K562 (cell line): ENCODE data around the gene TRIM10. TPM values are rescaled to one million over a fixed set of nuclear protein-coding genes. Genes with fewer than 3 reads are reported as not detected.

Source experiments
- GTF2F1 ChIP-seq: IDR thresholded peaks from 2 replicates; pipeline ENCODE4 v1.6.1; 2011; ENCODE audit warnings: low read depth, low read length, improper control_type of control experiment
- KHSRP ChIP-seq: fragments of 450-650 bp; IDR thresholded peaks from 2 replicates; pipeline ENCODE4 v1.6.1; 2017
- MLLT1 ChIP-seq, 2 experiments: fragments of 450-650 bp; IDR thresholded peaks; 2 replicates each; pipeline ENCODE4 v1.6.1; 2016
- REST ChIP-seq, 2 experiments: fragments of 450-650 bp; formaldehyde crosslinking in 1 of 2; IDR thresholded peaks; 2 replicates each; pipeline versions ENCODE4 v1.4.0 to v1.6.1; 2014 to 2020; ENCODE audit warnings: mild to moderate bottlenecking in 2 of 2, borderline replicate concordance in 1 of 2, low read depth in 1 of 2
- STAT5A ChIP-seq: IDR thresholded peaks from 2 replicates; pipeline ENCODE4 v1.6.1; 2012; ENCODE audit warnings: low read length, inconsistent platforms, borderline replicate concordance
- ZNF766 ChIP-seq: fragments of 200-800 bp; sonication (Bioruptor generic); conservative IDR thresholded peaks from 2 replicates; pipeline ENCODE4 v1.6.1; 2016; ENCODE audit warnings: missing genetic modification characterization, missing compliant biosample characterization
- polyA plus RNA-seq, 8 experiments: library from polyadenylated mRNA; depleted of rRNA in 4 of 8; stranded (reverse) in 5 of 8; unstranded in 3 of 8; fragments of >200 nt; fragmentation: Nextera tagmentation in 2 of 8; fragmentation: Illumina TruSeq in 1 of 8; extraction: Ambion mirVana in 2 of 8; extraction: Trizol in 1 of 8; gene quantifications; 2 replicates each; pipeline versions ENCODE4 v1.2.1 to v1.2.3, GENCODE V29; 2011 to 2014; ENCODE audit warnings: inconsistent platforms in 1 of 8, missing spikeins in 1 of 8
- total RNA-seq, 7 experiments: library from RNA; depleted of rRNA in 6 of 7; stranded (reverse); fragments of >200 nt in 6 of 7; fragmentation: Illumina TruSeq in 2 of 7; extraction: Trizol in 2 of 7; gene quantifications; 2 replicates each; pipeline versions ENCODE4 v1.2.1 to v1.2.3, GENCODE V29; 2011 to 2021; ENCODE audit warnings: low replicate concordance in 1 of 7

The TRIM10 gene
- total and polyA plus RNA-seq, 9 of the 15 experiments (the other 6 are each of a cell fraction or from before 2014, with no cell fraction given) = 0.15 to 0.90 (median 0.36) TPM

- TF ChIP-seq REST (IDR thresholded peaks at IDR 0.05; ENCODE audit: borderline replicate concordance) = peak; percentile 24; the same call in 1 of the 2 replicates
- TF ChIP-seq REST (CRISPR knock-in tag; IDR thresholded peaks at IDR 0.05; ENCODE audit: low read depth) = no peak
- no peak for TF ChIP-seq KHSRP
- 0 out of 2 replicates have a peak, but pooled peaks have one; percentile 10 for TF ChIP-seq STAT5A
- TF ChIP-seq MLLT1 (IDR thresholded peaks at IDR 0.05) = no peak
- no peak for TF ChIP-seq GTF2F1
- TF ChIP-seq ZNF766 (CRISPR knock-in tag) = peak; percentile 39; the same call in 1 of the 2 replicates
Observed at GRCh38 chr6:30151580-30151979, 9.4 kb downstream of the TRIM10 start (continued).
